Measurements from ENCODE around the gene RNASEH2B. TPM values are rescaled to one million over a fixed set of nuclear protein-coding genes. Genes with fewer than 3 reads are reported as not detected.

The RNASEH2B gene
- total RNA-seq, 1 experiment from 2014 or later, result 53.3 TPM

- DNase-seq (ENCODE audit: low spot score), result no peak
These were observed 86.3 kb downstream of the RNASEH2B start for GRCh38 chr13:50995854-50996253.

DNA sequence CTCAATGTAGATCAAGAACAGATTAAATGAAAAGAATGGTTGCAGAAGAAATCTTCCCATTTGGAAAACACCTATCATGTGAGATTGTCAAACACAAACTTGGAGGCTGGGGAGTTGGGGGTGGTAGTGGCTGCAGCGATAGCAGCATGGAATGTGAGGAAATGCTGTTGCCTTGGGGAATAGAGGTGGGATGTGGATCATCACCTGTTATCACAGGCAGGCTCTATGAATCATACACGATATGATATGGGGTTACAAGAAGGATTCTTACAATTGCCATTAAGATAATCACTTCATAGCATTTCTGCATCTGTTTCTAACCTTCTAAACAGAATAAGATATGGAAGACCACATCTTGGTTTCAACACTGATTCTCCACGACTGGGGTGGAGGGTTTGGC lies 88.7 kb downstream of the RNASEH2B start:
- no peak for DNase-seq (ENCODE audit: low spot score)

GRCh38 chr13:50999641-51000040 lies 90.0 kb downstream of the RNASEH2B start:
- DNase-seq (ENCODE audit: low spot score), result no peak

DNA sequence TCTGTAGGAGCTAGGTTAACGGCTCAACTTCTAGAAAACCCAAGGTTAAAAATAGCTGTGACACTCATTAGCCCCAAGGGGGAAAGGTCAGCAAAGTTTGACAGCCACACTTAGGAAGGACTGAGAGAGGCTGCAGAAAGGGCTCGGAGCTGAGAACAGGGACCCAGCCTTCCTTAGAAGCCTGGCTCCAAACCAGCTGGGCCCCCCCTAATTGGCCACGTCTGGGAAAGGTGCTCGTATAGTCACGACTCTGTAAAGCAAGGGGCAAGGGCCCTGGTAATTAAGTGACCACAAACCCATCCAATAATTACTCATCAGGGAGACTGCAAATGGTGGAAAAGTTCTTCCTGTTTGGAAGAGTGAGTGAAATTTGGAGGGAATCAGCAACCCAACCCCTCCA lies 90.5 kb downstream of the RNASEH2B start:
- DNase-seq (ENCODE audit: low spot score), result no peak

- no peak for DNase-seq (ENCODE audit: low spot score)
These were observed 91.1 kb downstream of the RNASEH2B start for GRCh38 chr13:51000571-51001260.

- no peak for DNase-seq (ENCODE audit: low spot score)
These were observed 91.7 kb downstream of the RNASEH2B start for GRCh38 chr13:51001335-51001734.

DNA sequence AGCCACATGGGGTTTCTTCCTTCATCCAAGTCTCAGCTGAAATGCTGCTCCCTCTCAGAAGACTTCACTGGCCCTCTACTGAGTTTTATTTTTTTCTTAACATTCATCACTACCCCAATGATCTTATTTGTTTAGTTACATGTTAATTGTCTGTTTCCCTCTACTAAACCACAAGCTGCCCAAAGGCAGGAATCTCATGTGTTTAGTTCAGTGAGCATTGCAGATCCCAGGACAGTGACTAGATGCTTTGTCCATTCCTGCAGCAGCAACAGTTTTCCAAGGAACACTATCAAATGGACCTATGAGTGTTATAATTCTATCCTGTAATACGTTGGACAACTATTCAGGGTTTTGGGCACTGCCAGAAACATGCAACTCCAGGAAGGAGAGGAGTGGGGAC lies 93.1 kb downstream of the RNASEH2B start:
- no peak for DNase-seq (ENCODE audit: low spot score)

DNA sequence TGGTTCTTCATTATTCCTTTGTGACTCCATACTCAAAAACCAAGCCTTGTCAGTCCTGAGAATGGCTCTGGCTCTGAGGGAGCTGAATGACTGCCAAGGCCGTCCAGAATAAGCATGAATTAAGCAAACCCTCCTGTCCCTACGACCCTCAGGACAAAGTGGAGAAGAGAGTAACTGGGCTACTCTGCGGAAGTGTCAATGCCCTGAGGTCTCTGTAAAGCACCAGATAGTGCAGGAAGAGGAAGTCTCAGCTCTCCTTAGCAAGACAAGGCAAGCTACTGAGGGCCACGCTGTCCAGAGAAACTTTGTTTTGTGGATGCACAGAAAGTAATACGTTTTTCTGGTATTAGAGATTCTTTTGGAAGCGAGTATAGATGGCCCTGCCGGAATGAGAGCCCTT lies 94.1 kb downstream of the RNASEH2B start:
- DNase-seq (ENCODE audit: low spot score), result no peak

DNA sequence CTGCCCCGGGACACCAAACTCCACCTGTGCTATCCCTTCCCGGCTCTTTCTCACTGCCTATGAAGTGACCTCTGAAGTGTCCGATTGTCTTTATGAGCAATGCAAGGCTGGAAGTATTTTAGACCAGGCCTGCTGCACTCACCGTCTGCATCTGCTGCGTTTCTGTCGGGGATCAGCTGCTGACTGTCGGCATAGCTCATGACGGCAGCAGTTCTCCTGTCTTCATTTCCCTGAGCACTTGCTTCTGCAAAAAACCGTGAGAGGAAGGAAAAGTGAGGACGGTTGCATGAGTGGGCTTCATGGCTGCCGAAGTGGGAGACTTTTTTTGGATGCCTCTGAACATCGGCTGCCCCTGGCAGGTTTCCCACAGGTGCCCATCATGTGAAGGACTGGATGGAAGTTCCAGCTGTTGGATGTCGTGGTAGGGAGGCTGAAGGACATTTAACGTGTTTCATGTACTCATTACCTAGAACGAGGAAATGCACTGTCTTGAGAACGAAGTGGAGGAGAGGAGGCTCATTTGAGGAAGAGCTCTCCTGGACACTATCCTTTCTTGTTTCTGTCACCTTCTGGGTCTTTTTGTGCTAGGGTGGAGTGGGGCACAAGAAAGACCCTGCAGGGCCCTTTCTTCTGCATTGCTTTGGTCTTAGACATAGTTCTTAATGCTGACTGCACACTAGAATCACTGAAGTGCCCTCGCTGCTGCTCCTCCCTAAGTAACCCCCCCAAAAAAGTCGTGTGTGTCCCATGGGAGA lies 94.7 kb downstream of the RNASEH2B start:
- DNase-seq (ENCODE audit: low spot score), result no peak

GRCh38 chr13:51004918-51005460 lies 95.4 kb downstream of the RNASEH2B start:
- no peak for DNase-seq (ENCODE audit: low spot score)

DNA sequence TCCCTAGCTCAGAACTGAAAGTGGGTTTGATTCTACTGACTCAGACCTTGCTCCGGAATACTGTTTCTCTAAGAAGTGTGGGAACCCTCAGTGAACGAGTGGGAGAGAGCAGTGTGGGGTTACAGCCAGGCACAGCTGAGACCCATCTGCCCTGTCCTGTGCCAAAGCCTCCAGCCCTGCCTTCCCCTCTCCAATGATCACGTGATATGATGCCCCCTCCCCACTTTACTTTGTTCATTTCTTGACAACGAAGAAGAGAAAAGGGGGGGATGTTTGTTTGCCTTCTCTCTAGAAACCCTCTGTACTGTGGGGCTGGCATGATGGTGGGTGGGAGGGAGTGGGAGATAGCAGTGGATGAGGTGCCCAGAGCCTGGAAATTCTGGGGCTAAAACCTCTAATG lies 96.0 kb downstream of the RNASEH2B start:
- DNase-seq (ENCODE audit: low spot score), result no peak

Other genes with a start within 250 kb of the RNASEH2B start
- gene DLEU7, start 66.1 kb upstream of the RNASEH2B start, total RNA-seq (2014; rRNA removed; shearing (Covaris generic)), result not detected in 2 replicates
- not detected in 2 replicates for gene C13orf42, start 201.5 kb downstream of the RNASEH2B start, total RNA-seq (2014; rRNA removed; shearing (Covaris generic))